ENCODE results near the gene SULT1A3.
A peak's percentile ranks its signal among the peaks of the same experiment; 100 is the strongest.
"Not testable (repeated sequence)": the region's sequence is repeated elsewhere in the genome, so short reads cannot be mapped to it uniquely, and the experiment has no call there.

Gene SULT1A3

DNA sequence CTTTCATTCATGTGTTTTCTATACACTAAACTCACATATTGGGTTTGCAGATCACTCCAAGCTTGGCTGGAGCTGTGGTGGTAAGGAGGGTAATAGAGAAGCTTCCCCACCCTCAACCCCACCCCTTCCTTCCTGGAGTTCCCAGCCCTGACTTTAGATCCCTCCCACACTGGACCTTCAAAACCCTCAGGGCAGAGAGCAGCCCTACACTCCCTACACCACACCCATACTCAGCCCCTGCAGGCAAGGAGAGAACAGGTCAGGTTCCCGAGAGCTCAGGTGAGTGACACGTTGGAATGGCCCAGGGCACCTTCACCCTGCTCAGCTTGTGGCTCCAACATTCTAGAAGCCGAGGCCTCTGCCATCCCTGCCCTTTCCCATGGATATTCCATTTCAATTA lies at the start of gene SULT1A3:
Gene SULT1A3, plus strand, starts transcription at position 207 of the 400 bp plus-strand sequence. CDS start 1,474 bp downstream, outside the sequence.
- DNase-seq, result not testable (repeated sequence)

DNA sequence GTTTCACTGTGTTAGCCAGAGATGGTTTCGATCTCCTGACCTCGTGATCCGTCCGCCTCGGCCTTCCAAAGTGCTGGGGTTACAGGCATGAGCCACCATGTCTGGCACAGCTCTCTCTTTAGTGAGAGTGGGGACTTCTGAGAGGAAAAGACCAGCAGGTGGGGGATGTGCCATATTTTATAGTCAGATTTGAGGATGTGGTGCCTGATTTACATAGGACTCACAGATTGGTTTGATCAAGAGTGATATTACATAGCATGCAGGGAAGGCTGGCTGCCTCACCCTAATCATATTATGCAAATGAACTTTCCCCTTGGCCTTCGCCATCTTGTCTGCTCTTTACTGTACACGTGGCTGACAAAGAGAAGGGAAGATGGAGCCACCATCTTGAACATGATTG lies 48.0 kb upstream of the SULT1A3 start:
- no peak for DNase-seq

DNA sequence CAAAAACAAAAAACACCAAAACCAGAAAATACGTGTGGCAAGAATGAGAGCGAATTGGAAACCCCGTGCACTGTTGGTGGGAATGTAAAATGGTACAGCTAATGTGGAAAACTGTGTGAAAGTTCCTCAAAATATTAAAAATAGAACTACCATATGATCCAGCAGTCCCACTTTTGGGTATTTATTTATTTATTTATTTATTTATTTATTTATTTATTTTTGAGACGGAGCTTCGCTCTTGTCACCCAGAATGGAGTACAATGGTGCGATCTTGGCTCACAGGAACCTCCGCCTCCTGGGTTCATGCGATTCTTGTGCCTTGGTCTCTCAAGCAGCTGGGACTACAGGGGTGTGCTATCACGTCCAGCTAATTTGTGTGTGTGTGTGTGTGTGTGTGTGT lies 46.5 kb upstream of the SULT1A3 start:
- no peak for DNase-seq

DNA sequence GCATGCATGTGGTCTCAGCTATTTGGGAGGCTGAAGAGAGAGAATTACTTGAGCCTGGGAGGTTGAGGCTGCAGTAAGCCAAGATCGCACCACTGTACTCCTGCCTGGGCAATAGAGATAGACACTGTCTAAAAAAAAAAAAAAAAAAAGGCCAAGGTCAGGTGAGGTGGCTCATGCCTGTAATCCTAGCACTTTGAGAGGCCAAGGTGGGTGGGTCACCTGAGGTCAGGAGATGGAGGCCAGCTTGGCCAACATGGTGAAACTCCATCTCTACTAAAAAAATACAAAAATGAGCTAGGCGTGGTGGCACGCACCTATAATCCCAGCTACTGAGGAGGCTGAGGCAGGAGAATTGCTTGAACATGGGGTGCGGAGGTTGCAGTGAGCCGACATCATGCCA lies 43.9 kb upstream of the SULT1A3 start:
- no peak for DNase-seq

DNA sequence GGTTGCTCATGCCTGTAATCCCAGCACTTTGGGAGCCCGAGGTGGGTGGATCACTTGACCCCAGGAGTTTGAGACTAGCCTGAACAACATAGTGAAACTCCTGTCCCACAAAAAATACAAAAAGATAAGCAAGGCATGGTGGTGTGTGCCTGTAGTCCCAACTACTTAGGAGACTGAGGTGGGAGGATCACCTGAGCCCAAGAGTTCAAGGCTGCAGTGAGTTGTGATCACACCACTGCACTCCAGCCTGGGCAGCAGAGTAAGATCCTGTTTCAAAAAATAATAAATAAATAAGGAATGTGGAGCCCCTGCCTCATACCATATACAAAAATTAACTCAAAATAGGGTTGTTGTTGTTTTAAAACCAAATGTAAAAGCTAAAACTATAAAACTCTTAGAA lies 41.8 kb upstream of the SULT1A3 start:
- DNase-seq, result no peak

DNA sequence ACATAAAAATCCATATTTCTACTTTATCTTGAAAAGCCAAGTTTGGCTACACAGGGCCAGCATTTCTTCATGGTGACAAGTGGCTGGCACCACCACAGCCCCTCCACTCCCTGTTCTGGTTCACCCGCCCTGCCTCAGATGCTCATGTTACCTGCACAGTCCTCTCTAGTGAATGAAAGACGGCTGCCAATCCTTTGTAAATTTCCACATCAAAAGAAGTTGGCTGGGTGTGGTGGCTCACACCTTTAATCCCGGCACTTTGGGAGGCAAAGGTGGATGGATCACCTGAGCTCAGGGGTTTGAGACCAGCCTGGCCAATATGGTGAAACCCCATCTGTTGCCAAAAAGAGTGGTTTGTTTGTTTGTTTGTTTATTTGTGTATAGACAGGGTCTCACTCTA lies 35.5 kb upstream of the SULT1A3 start:
- DNase-seq, result no peak

DNA sequence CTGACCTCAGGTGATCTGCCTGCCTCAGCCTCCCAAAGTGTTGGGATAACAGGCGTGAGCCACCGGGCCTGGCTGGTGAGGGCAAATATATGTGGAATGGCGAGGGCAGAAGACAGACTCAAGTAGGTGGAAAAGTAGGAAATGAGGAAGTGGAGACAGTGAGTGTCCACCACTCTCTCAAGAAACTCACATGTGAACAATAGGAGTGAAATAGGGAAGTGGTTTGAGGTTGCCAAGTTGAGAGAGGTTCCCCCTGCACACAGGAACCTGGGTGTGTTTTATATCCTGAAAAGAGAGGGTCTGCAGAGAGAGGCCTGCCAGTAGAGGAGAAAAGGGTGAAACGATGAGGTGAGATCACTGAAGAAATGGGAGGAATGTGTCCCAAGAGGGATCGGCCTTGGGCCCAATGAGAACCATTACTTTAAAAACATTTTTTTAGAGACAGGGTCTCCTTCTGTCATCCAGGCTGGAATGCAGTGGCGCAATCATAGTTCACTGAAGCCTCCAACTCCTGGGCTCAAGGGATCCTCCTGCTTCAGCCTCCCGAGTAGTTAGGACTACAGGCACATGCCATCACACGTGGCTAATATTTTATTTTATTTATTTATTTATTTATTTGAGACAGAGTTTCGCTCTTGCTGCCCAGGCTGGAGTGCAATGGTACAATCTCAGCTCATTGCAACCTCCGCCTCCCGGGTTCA lies 32.7 kb upstream of the SULT1A3 start:
- DNase-seq, result no peak

DNA sequence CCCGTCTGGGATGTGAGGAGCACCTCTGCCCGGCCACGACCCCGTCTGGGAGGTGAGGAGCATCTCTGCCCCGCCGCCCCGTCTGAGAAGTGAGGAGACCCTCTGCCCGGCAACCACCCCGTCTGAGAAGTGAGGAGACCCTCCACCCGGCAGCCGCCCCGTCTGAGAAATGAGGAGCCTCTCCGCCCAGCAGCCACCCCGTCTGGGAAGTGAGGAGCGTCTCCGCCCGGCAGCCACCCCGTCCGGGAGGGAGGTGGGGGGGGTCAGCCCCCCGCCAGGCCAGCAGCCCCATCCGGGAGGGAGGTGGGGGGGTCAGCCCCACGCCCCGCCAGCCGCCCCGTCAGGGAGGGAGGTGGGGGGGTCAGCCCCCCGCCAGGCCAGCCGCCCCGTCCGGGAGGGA lies 30.3 kb upstream of the SULT1A3 start:
- not testable (repeated sequence) for DNase-seq

DNA sequence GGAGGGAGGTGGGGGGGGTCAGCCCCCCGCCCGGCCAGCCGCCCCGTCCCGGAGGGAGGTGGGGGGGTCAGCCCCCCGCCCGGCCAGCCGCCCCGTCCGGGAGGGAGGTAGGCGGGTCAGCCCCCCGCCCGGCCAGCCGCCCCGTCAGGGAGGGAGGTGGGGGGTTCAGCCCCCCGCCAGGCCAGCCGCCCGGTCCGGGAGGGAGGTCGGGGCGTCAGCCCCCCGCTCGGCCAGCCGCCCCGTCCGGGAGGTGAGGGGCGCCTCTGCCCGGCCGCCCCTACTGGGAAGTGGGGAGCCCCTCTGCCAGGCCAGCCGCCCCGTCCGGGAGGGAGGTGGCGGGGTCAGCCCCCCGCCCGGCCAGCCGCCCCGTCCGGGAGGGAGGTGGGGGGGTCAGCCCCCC lies 29.6 kb upstream of the SULT1A3 start:
- DNase-seq, result not testable (repeated sequence)

DNA sequence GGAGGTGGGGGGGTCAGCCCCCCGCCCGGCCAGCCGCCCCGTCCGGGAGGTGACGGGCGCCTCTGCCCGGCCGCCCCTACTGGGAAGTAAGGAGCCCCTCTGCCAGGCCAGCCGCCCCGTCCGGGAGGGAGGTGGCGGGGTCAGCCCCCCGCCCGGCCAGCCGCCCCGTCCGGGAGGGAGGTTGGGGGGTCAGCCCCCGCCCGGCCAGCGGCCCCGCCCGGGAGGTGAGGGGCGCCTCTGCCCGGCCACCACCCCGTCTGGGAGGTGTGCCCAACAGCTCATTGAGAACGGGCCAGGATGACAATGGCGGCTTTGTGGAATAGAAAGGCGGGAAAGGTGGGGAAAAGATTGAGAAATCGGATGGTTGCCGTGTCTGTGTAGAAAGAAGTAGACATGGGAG lies 28.9 kb upstream of the SULT1A3 start:
- not testable (repeated sequence) for DNase-seq

DNA sequence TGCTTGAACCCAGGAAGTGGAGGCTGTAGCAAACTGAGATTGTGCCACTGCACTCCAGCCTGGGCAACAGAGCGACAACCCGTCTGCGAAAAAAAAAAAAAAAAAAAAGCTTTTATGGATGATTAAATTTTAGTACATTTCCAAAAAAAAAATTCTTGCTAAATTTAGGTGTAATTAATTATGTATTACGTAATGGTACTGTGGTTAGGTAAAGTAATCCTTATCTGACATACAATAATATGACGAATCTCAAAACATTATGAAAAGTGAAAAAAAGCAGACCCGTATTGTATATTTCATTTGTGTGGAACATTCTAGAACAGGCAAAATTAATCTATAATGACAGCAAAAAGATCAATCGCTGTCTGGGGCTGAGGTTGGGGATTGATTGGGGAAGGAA lies 26.0 kb upstream of the SULT1A3 start:
- no peak for DNase-seq

DNA sequence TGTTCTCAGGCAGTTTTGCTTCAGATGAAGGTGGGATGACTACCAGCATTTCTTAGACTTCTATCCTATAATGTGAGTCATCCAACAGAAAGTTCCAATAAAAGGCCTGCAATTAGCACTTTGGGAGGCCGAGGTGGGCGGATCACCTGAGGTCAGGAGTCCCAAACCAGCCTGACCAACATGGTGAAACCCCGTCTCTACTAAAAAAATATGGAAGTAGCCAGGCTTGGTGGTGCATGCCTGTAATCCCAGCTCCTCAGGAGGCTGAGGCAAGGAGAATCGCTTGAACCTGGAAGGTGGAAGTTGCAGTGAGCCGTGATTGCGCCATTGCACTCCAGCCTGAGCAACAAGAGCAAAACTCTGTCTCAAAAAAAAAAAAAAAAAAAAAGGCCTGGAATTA lies 22.2 kb upstream of the SULT1A3 start:
- not testable (repeated sequence) for DNase-seq

DNA sequence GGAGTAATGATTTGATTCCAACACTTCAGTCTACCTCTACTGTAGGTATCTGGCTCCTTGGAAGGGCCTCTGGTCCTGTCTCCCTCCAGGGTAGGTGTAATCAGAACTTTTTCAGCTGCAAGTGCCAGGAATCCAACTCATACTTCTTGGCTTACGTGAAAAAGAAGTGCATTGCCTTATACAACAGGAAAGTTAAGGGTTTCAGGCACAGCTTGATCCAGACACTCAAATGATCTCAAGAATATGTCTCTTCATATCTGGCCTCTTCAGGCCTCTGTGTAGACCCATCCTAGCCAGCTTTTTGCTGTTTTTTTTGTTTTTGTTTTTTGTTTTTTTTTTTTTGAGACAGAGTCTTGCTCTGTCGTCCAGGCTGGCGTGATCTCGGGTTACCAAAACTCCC lies 19.9 kb upstream of the SULT1A3 start:
- no peak for DNase-seq

DNA sequence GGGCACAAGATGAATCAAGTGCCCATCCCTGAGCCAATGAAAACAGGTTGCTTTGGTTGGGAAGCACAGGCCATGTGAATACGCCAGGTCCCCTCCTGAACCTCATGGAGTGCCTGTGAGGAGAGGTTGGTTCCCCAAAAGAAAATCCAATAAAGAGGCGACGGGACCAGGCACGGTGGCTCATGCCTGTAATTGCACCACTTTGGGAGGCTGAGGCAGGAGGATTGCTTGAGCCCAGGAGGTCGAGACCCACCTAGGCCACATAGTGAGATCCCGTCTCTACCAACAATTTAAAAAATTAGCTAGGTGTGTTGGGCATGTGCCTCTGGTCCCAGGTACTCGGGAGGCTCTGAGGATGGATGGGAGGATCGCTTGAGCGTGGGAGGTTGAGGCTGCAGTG lies 19.1 kb upstream of the SULT1A3 start:
- DNase-seq, result no peak

DNA sequence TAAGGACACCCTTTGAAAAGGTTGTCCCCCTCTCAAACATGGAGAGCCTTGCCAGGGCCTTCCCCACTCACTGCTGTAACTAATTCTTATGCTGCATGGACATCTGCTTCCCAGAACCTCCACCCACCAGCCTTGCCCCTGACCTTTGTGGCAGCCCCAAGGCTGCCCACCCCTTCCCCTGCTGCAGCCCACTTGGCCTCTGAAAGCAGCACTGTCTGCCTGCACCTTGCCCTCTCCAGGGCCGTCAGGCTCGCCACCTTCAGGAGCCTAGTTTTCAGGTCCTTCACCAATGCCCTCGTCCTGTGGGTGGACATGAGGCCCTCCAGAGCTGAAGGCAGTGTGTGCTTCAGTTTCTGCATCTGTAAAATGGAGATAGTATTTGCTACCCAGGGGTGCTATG lies 18.3 kb upstream of the SULT1A3 start:
- no peak for DNase-seq

DNA sequence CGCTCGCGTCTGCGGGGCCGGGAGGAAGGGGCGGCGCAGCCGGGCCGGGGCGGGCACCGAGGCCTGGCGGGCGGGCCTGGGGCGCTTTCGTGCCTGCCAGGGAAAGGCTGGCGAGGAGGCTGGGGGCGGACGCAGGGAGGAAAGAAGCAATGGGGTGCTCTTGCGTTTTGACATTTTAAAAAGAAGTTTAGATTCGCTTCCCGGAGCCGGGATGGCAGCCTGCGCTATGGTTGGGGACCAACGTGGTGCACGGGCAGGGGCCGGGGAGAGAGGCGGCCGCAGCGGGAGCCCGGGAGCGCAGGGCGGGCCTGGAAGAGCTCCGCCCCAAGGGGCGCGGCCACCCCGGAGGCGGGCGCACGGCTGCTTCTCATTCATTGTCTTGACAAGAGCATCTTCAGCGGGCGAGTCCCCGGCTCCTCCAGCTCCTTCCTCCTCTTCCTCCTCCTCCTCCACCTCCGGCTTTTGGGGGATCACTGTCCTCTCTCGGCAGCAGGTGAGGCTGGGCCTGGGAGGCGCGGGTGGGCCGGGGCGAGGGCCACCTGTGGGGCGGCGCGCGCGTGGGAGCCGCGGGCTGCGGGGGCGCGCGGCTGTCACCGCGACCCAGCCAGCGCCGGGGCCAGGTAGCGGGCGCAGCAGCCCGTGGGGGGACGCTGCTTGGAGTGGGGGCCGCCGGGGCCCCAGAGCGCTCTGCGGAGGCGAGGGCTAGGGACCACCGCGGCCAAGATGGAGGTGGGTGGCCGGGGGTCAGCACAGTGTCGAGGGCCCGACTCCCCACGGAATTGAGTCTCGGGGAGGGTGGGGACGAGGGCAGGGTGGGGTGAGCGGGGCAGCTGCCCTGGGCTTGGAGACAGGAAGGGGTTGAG lies 15.6 kb upstream of the SULT1A3 start, which contains the start of gene CORO1A:
Gene CORO1A, plus strand, starts transcription at position 370 of the 863 bp plus-strand sequence. CDS start 1,608 bp downstream, outside the sequence.
- peak; percentile 89 for DNase-seq

DNA sequence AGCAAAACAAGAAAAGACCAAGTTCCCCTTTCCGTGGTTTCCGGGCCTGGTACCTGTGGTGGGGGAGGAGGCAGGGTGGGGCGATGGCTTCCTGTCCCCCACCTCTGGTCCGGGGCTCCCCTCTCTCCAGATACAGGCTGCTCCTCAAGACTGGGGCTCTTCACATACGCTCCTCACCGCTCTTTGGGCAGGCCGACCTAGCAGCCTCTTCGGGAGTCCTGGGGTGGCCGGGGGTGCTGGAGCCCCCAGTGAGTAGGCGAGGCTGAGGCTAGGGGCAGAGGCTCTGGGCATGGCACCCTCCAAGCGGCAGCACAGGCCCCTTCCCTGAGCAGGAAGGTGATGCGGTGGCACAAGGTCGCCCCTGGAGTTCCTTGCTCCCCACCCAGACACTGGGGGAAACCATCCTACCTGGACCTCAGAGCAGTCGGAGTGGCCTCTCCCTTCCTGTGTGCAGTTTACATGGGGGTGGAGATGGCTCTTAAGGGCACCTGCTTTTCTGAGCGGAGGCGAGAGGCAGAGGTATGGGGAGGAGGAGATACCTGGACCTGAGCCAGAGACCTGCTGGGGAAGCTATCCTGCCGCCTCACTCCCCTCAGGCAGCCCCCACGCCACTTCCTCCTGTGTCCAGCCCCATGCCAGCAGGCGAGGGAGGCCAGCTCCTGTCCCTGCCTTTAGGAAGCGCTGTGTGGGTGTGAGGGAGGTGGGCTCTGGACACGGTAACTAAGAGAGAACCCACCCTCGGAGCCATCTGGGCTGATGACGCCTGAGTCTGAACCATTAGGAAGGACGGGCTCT lies 14.8 kb upstream of the SULT1A3 start:
- DNase-seq, result peak; percentile 72

DNA sequence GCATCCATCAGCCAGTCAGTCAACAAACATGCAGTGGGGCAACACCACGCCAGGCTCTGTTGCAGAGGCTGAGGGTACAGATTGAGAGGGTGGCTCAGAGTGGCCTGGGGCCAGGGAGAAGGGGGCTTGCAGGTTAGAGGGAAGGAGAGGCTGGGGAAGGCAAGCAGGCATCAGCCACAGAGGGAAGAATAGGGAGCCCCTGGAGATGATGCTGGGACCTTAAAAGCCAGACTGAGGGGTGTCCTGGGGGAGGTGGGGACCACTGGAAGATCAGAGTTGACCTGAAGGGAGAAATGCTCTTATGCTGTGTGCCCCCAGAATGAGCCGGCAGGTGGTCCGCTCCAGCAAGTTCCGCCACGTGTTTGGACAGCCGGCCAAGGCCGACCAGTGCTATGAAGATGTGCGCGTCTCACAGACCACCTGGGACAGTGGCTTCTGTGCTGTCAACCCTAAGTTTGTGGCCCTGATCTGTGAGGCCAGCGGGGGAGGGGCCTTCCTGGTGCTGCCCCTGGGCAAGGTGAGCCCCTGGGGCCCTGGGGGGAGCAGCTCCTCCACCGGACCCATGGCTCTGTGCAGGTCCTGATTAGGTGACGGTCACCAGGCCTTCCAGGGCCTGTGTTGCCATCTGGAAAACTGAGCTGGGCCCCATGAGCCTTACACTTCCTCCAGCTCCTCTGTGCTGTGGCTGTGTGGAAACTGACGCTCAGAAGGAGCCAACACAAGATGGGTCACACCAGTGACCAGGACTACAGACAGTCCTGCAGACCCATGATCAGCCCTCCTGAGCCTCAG lies 14.0 kb upstream of the SULT1A3 start:
- DNase-seq, result peak; percentile 37

DNA sequence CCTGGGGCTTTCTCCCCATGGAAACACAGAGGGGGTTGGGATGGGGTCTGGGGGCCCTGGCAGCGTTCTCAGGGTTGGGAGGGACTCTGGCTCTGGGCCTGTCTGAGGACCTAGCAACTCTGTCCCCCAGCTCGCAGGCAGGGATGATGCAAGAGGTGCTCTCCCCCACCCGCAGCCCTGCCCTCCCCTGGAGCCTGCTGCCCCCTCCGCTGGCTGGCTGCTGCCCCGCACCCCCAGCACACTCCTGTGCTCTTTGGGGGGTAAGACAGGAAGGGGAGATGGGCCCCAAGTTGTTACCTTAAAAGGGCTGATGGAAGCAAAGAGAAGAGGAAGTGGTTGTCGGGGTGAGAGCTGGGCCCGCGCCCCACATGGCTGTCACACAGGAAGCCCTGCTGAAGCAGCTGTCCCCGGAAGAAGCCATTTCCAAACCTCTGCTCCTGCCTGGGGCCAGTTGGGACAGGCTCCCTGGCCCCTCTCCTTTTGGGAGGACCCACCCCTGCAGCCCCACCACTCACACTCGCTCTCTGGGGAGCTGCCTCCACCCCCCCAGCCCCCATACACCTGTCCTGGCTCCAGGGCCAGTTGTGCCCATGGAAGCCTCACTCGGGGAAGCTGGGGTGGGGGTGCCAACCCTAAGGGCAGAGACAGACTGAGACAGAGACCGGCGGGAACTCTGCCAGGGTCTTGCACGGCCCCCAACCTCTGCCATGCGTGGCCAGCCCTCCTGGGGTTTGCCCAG lies 13.2 kb upstream of the SULT1A3 start:
- peak; percentile 70 for DNase-seq

DNA sequence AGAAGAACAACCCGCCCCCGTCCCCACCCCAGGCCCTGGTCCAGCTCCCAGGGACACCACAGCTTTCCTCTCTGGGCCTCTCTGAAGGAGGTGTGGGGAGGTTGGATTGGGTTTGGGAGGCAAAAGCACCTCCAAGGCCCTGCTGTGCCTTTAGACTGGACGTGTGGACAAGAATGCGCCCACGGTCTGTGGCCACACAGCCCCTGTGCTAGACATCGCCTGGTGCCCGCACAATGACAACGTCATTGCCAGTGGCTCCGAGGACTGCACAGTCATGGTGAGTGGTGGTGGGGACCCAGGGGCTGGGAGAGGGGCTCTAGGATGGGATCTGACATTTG lies 12.6 kb upstream of the SULT1A3 start:
- DNase-seq, result no peak

DNA sequence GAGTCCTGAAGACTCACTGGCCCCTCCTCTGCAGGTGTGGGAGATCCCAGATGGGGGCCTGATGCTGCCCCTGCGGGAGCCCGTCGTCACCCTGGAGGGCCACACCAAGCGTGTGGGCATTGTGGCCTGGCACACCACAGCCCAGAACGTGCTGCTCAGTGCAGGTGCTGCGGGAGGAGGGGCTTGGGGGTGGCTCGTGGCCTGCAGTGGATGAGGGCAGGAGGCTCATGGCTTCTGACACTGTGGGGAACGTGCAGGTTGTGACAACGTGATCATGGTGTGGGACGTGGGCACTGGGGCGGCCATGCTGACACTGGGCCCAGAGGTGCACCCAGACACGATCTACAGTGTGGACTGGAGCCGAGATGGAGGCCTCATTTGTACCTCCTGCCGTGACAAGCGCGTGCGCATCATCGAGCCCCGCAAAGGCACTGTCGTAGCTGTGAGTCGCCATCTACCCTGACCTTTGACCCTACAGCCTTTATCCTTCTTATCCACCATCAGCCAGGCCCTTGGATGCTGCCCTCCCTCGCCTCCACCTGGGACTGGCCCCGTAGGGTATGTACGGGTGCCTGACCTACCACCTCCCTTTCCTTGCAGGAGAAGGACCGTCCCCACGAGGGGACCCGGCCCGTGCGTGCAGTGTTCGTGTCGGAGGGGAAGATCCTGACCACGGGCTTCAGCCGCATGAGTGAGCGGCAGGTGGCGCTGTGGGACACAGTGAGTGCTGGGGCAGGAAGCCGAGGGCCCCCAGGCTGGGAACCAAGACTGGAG lies 12.1 kb upstream of the SULT1A3 start:
- peak; percentile 92 for DNase-seq
